Ovary (tissue), 9 donors: Measurements from ENCODE around the gene NXNL2. TPM values are rescaled to one million over a fixed set of nuclear protein-coding genes. Genes with fewer than 3 reads are reported as not detected.

Experiments used
- DNase-seq, 5 donors: peaks; one replicate each; pipeline ENCODE4 v3.0.0-alpha.2; 2019 to 2020
- H3K27ac ChIP-seq, 2 donors: fragments of 200-600 bp; one replicate each; pipeline versions ENCODE4 v1.5.1 to v1.8.0; 2019 to 2022
- H3K27me3 ChIP-seq: fragments of 200-600 bp; one replicate; pipeline ENCODE4 v1.8.0; 2022
- H3K36me3 ChIP-seq: fragments of 200-600 bp; sonication (generic); one replicate; pipeline ENCODE4 v1.5.1; 2019
- H3K4me1 ChIP-seq: one replicate; pipeline ENCODE4 v1.8.1; 2013; ENCODE audit warnings: mild to moderate bottlenecking, moderate library complexity; ENCODE audit not compliant: insufficient read depth
- H3K4me3 ChIP-seq: fragments of 200-600 bp; sonication (generic); one replicate; pipeline ENCODE4 v1.5.1; 2017
- H3K9me3 ChIP-seq, 2 donors: fragments of 200-600 bp in 1 of 2; sonication (generic) in 1 of 2; one replicate each; pipeline versions ENCODE4 v1.5.1 to v1.8.1; 2013 to 2019; ENCODE audit warnings: mild to moderate bottlenecking in 1 of 2, moderate library complexity in 1 of 2
- CTCF ChIP-seq, 3 donors: fragments of 450-650 bp in 2 of 3; fragments of 200-600 bp in 1 of 3; IDR thresholded peaks; one replicate each; pipeline versions ENCODE4 v1.5.1 to v1.8.0; 2016 to 2022; ENCODE audit warnings: antibody characterized with exemption in 3 of 3, mild to moderate bottlenecking in 1 of 3
- EP300 ChIP-seq: sonication (generic); formaldehyde crosslinking; IDR thresholded peaks from one replicate; pipeline ENCODE4 v1.6.1; 2017; ENCODE audit warnings: antibody characterized with exemption
- POLR2A ChIP-seq: fragments of 450-650 bp; IDR thresholded peaks from one replicate; pipeline ENCODE4 v1.6.1; 2017; ENCODE audit warnings: antibody characterized with exemption, mild to moderate bottlenecking, moderate library complexity
- WGBS, 3 donors: extraction: QIAGEN DNeasy Blood & Tissue Kit in 1 of 3; methylation state at CpG; one replicate each; pipeline versions ENCODE4 v1.1.5 to v1.1.7; 2013 to 2017; 5-methylcytosine and 5-hydroxymethylcytosine counted together
- intact Hi-C, 4 donors: fragments of 100-400 bp; cut with DNase I; formaldehyde crosslinking; loops; one replicate each; pipeline versions ENCODE4 v1.11.0 to v1.15.1; 2022 to 2023
- polyA plus RNA-seq, 2 donors: library from polyadenylated mRNA; stranded (reverse); fragments of 200-250 nt in 1 of 2; fragments of 350-450 nt in 1 of 2; fragmentation: Illumina TruSeq in 1 of 2; extraction: RNeasy Lipid Tissue Mini Kit (QIAGEN cat#74804) in 1 of 2; gene quantifications; one replicate each; pipeline ENCODE4 v1.2.3, GENCODE V29; 2013 to 2014
- total RNA-seq, 7 donors: library from RNA; depleted of rRNA in 2 of 7; stranded (reverse); fragments of >200 nt in 2 of 7; fragmentation: NEBNext Ultra II Directional in 3 of 7; extraction: Animal tissue kit (Norgen Biotek cat#: 25700) in 3 of 7; gene quantifications; one replicate each; pipeline versions ENCODE4 v1.1.0 to v1.2.4, GENCODE V29; 2016 to 2023
- donor health status: DM: no; HTN: no; CAD: no; lungs with moderate emphysema.
- donor health status: DM: no; HTN: no; CAD: no.
- donor health status: Bipolar disorder and iron deficiency.
- donor health status: DM: yes; HTN: yes; CAD: no.
- donor health status: DM: no; HTN: no; CAD: no.
- donor health status: DM: yes; HTN: yes; CAD: no.

Gene NXNL2
- total and polyA plus RNA-seq, 9 donors: 1.9 to 52.4 (median 4.3) TPM

GRCh38 chr9:88521308-88521707, 13.7 kb upstream of the NXNL2 start:
- H3K4me3 ChIP-seq: no peak overlapping the region
- no peaks in the 10 kb centered on the region for H3K4me1 ChIP-seq
- no peak overlapping the region for H3K27ac ChIP-seq
- no peak for DNase-seq
- WGBS, 3 donors: 36 to 41% (median 38%) methylated on average over 4 of the region's 4 CpGs
- TF ChIP-seq CTCF (IDR thresholded peaks at IDR 0.05) (no peak), EP300 (no peak), POLR2A (no peak)
- no peaks in the 10 kb centered on the region for H3K9me3 ChIP-seq
- intact Hi-C loops: no loop called here
- no peaks in the 10 kb centered on the region for H3K36me3 ChIP-seq
- H3K27me3 ChIP-seq: no peaks in the 10 kb centered on the region

- no peaks in the 10 kb centered on the region for H3K27me3 ChIP-seq
- DNase-seq: no peak
- H3K4me3 ChIP-seq: no peak overlapping the region
- H3K9me3 ChIP-seq: no peaks in the 10 kb centered on the region
- TF ChIP-seq EP300: no peak
- no peak for TF ChIP-seq POLR2A
- TF ChIP-seq CTCF (IDR thresholded peaks at IDR 0.05): no peak
- intact Hi-C loops: no loop called here
- H3K36me3 ChIP-seq: no peaks in the 10 kb centered on the region
- no peaks in the 10 kb centered on the region for H3K4me1 ChIP-seq
- no peak overlapping the region for H3K27ac ChIP-seq
- 87 to 89% (median 87%) methylated on average over 4 of the region's 4 CpGs for WGBS, 3 donors
These were observed 12.6 kb upstream of the NXNL2 start for GRCh38 chr9:88522360-88522759.

GRCh38 chr9:88523056-88523455, 11.9 kb upstream of the NXNL2 start:
- Histone ChIP-seq H3K9me3 (no peaks in the 10 kb centered on the region), H3K36me3 (no peaks in the 10 kb centered on the region), H3K4me1 (no peaks in the 10 kb centered on the region), H3K4me3 (no peak overlapping the region), H3K27me3 (no peaks in the 10 kb centered on the region), H3K27ac (no peak overlapping the region)
- intact Hi-C loops: no loop called here
- no peak for DNase-seq
- WGBS, 3 donors: 62 to 67% (median 66%) methylated on average over 3 of the region's 3 CpGs
- TF ChIP-seq EP300 (no peak), POLR2A (no peak), CTCF (IDR thresholded peaks at IDR 0.05) (no peak)

- TF ChIP-seq EP300 (no peak), CTCF (IDR thresholded peaks at IDR 0.05) (no peak), POLR2A (no peak)
- intact Hi-C loops: no loop called here
These were observed 10.1 kb upstream of the NXNL2 start for GRCh38 chr9:88524911-88525310.

More at GRCh38 chr9:88524911-88525310, 10.1 kb upstream of the NXNL2 start:
- Histone ChIP-seq H3K4me3 (no peak overlapping the region), H3K4me1 (peaks cover 9% of the 10 kb centered on the region), H3K27me3 (no peaks in the 10 kb centered on the region), H3K36me3 (no peaks in the 10 kb centered on the region), H3K27ac (no peak overlapping the region), H3K9me3 (no peaks in the 10 kb centered on the region)
- 92 to 93% (median 93%) methylated on average over 8 of the region's 8 CpGs for WGBS, 3 donors
- no peak for DNase-seq
